ENCODE data around the gene FKRP.
"Not testable (repeated sequence)": the region's sequence is repeated elsewhere in the genome, so short reads cannot be mapped to it uniquely, and the experiment has no call there.

Gene FKRP

GRCh38 chr19:46759817-46760333 lies 14.0 kb downstream of the FKRP start:
- no peak for DNase-seq (ENCODE audit: low read depth)
- H3K4me3 ChIP-seq (ENCODE audit: low read depth, low read length), result no peak overlapping the region
- TF ChIP-seq CTCF (IDR thresholded peaks at IDR 0.05; ENCODE audit: insufficient read depth, low read depth, low read length, missing control alignments), result no peak

- TF ChIP-seq CTCF (IDR thresholded peaks at IDR 0.05; ENCODE audit: insufficient read depth, low read depth, low read length, missing control alignments), result no peak
- no peak overlapping the region for H3K4me3 ChIP-seq (ENCODE audit: low read depth, low read length)
- no peak for DNase-seq (ENCODE audit: low read depth)
Measured at GRCh38 chr19:46760363-46760762, 14.5 kb downstream of the FKRP start.

- DNase-seq (ENCODE audit: low read depth); H3K4me3 ChIP-seq (ENCODE audit: low read depth, low read length): not testable (repeated sequence)
Measured at GRCh38 chr19:46760897-46761296, 15.0 kb downstream of the FKRP start.

GRCh38 chr19:46761418-46761831 lies 15.6 kb downstream of the FKRP start:
- DNase-seq (ENCODE audit: low read depth), result no peak
- no peak for TF ChIP-seq CTCF (IDR thresholded peaks at IDR 0.05; ENCODE audit: insufficient read depth, low read depth, low read length, missing control alignments)
- no peak overlapping the region for H3K4me3 ChIP-seq (ENCODE audit: low read depth, low read length)

- no peak overlapping the region for H3K4me3 ChIP-seq (ENCODE audit: low read depth, low read length)
- no peak for DNase-seq (ENCODE audit: low read depth)
- TF ChIP-seq CTCF (IDR thresholded peaks at IDR 0.05; ENCODE audit: insufficient read depth, low read depth, low read length, missing control alignments), result no peak
Measured at GRCh38 chr19:46762245-46762890, 16.5 kb downstream of the FKRP start.

GRCh38 chr19:46764817-46765291 lies 19.0 kb downstream of the FKRP start:
- no peak for TF ChIP-seq CTCF (IDR thresholded peaks at IDR 0.05; ENCODE audit: insufficient read depth, low read depth, low read length, missing control alignments)
- DNase-seq (ENCODE audit: low read depth), result no peak
- H3K4me3 ChIP-seq (ENCODE audit: low read depth, low read length), result no peak overlapping the region

GRCh38 chr19:46766569-46767317 lies 20.9 kb downstream of the FKRP start:
- peak; percentile 77 for TF ChIP-seq CTCF (IDR thresholded peaks at IDR 0.05; ENCODE audit: insufficient read depth, low read depth, low read length, missing control alignments)
- DNase-seq (ENCODE audit: low read depth), result peak; percentile 60
- no peak overlapping the region for H3K4me3 ChIP-seq (ENCODE audit: low read depth, low read length)

GRCh38 chr19:46768746-46769145 lies 22.9 kb downstream of the FKRP start:
- DNase-seq (ENCODE audit: low read depth); H3K4me3 ChIP-seq (ENCODE audit: low read depth, low read length): not testable (repeated sequence)
